ENCODE data around the gene LPP.
A peak's percentile ranks its signal among the peaks of the same experiment; 100 is the strongest.
"Not testable (repeated sequence)": the region's sequence is repeated elsewhere in the genome, so short reads cannot be mapped to it uniquely, and the experiment has no call there.

The LPP gene

DNA sequence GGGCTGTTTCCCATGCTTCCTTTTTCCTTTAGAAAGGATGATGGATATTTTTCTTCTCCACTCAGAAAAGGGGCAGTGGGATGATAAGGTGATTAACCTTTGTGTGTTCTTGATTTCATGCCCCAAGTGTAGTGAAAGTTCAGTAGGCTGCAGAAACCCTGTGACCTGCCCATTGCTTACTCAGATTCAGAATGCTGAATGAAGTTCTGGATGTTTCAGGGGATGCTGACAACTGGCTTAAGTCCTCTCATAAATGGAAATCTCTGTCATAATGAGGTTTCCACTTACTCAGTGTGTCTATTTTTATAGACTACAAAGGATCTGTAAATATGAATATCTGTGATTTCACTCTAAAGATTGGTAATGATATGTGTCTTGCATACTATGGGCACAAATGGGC, 546.5 kb downstream of the LPP start:
- peak; percentile 3 for DNase-seq

- DNase-seq, result no peak
These were observed 547.0 kb downstream of the LPP start for GRCh38 chr3:188700918-188701317.

DNA sequence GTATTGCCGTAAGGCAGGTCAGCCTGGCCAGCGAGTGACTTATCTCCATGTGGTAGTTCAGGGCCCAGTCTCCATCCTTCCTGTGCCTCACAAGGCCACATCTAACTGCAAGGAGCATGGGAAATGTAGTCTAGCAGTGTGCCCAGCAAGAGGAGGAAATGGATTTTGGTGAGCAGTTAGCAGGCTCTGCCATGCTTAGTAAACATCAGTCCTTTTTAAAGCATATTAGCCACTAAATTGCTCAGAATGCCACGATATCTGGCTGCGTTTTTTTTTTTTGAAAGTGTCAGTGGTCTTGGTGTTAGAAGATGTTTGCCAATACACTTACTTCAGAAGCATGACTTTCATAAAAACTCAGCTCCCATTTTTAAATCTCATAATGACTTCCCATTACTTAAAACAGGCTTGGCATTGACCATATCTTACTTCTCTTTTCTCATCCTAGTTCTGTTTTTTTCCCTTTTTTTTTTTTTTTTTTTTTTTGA, 547.6 kb downstream of the LPP start:
- no peak for DNase-seq

DNA sequence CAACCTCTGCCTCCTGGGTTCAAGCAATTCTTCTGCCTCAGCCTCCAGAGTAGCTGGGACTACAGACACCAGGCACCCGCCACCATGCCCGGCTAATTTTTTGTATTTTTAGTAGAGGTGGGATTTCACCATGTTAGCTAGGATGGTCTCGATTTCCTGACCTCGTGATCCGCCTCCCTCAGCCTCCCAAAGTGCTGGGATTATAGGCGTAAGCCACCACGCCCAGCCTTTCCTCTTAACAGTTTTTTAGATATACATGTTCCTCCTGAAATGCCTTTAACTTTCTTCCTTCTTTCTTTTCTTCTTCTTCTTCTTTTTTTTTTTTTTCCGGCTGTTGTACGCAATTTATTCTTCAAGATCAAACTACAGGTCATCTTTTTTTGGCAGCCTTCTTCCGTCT, 548.1 kb downstream of the LPP start:
- DNase-seq, result not testable (repeated sequence)

DNA sequence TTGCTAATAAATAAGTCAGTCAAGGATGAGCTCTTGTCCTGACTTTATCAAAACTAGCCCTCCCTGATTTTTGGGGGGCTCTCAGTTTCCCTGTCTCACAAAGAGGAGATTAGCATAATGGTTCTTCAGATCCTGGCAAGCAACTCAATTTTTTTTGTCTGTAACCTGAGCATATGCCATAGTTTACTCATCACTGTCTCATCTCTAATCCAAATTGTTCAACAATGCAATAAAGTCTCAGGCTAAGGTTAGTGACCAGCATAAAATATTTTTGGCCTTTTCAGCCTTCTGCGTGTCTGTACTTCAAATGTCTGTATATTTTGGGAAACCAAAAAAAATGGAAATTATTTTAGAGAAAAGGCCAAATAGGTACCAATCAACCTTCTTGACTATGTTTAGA, 552.2 kb downstream of the LPP start:
- no peak for DNase-seq

- no peak for DNase-seq
These were observed 552.6 kb downstream of the LPP start for GRCh38 chr3:188706599-188706998.

- no peak for DNase-seq
These were observed 553.7 kb downstream of the LPP start for GRCh38 chr3:188707381-188708288.

DNA sequence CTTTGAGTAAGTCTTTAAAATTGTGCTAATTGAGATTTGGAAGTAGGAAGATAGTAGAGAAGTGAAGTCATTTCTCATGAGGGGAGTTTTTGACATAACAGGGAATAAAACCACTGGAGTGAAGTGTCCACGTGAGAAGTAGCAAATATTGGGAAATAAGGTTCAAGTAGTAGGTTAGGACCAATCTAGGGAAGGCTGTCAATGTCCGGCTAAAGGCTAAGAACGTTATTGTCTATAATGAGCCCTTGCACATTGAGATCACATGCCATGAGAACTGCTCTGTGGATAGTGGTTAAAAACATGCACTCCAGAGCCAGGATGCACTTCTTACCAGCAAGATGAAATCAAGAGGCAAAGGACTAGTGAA, 557.9 kb downstream of the LPP start:
- no peak for DNase-seq

- no peak for DNase-seq
These were observed 558.4 kb downstream of the LPP start for GRCh38 chr3:188712248-188712924.

GRCh38 chr3:188712991-188713390, 559.0 kb downstream of the LPP start:
- DNase-seq, result no peak

- no peak for DNase-seq
These were observed 565.6 kb downstream of the LPP start for GRCh38 chr3:188719545-188719944.

DNA sequence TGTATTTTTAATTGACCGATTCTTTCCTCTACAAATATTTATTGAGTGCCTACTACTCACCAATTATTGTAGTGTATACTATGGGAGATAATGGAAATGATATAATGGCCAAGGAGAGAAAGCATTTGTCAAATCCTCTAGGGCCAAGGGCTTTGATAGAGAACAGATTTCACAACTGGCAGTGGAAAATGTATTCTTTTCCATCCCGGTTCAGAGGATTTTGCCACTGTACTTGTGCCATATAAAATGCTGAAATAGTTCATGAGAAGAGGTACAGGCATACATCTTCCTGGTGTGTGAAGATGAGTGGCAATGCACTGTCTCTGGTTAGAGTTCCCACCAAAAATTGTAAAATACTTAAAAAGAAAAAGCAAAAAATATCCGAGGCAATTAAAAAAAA, 566.3 kb downstream of the LPP start:
- no peak for DNase-seq

GRCh38 chr3:188720636-188721035, 566.7 kb downstream of the LPP start:
- no peak for DNase-seq

- DNase-seq, result no peak
These were observed 567.4 kb downstream of the LPP start for GRCh38 chr3:188721312-188721711.

GRCh38 chr3:188721990-188722389, 568.0 kb downstream of the LPP start:
- no peak for DNase-seq

- DNase-seq, result no peak
These were observed 569.0 kb downstream of the LPP start for GRCh38 chr3:188722963-188723362.

DNA sequence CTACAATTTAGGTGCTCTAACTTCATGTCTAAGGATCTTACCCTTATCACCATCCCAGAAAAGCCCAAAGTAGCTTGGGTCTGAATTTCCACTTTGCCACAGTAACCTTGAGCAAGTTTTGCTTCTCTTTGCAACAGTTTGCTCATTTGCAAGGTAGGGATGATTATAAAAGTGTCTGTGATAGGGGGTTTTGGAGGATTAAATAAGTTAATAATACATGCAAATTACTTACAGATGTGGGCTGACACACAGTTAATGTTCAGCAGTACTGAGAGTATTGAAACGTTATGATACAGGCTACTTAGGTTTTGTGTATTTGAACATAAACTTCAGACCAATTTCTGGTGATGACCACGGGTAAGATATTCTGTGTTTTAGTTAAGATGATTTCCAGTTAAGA, 573.1 kb downstream of the LPP start:
- DNase-seq, result no peak

GRCh38 chr3:188728371-188728896, 574.5 kb downstream of the LPP start:
- no peak for DNase-seq

- DNase-seq, result no peak
These were observed 575.5 kb downstream of the LPP start for GRCh38 chr3:188729422-188729821.

GRCh38 chr3:188734395-188734794, 580.4 kb downstream of the LPP start:
- no peak for DNase-seq

DNA sequence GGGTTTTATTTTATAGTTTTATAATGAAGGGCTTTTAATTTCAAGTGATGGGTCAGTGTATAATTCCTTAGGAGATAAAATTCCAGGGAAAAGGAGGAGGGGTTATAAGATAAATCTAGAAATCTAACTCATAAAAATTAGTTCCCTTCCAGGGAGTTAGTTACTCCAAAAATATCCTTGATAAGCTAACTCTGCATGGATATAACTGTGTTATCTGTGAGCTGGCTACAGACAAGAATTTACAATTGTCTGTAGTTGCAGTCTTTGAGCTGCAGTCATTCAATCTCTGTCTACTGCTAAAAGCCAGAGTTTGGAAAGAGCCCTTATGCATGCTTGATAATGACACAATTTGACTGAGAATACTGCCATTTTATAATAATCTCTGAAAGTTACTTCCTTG, 585.6 kb downstream of the LPP start:
- DNase-seq, result no peak

GRCh38 chr3:188740010-188740409, 586.1 kb downstream of the LPP start:
- no peak for DNase-seq

- DNase-seq, result no peak
These were observed 589.0 kb downstream of the LPP start for GRCh38 chr3:188742755-188743550.

Data from stimulated activated naive CD4-positive, alpha-beta T cell treated with Interleukin-2 at 50 U/mL for 16 hours (primary cell).